Skeletal muscle tissue (tissue), 4 donors: Measurements from ENCODE around the gene LGALS9. TPM values are rescaled to one million over a fixed set of nuclear protein-coding genes. Genes with fewer than 3 reads are reported as not detected.
"Not testable (repeated sequence)": the region's sequence is repeated elsewhere in the genome, so short reads cannot be mapped to it uniquely, and the experiment has no call there.

Source experiments
- H3K27ac ChIP-seq: one replicate; pipeline ENCODE4 v1.7.0; 2013; ENCODE audit warnings: mild to moderate bottlenecking, low read depth, low read length, inconsistent platforms
- H3K27me3 ChIP-seq, 3 donors: one replicate each; pipeline ENCODE4 v1.7.0; 2013; ENCODE audit warnings: low read length in 3 of 3; ENCODE audit not compliant: control insufficient read depth in 3 of 3, insufficient read depth in 3 of 3
- H3K36me3 ChIP-seq, 3 donors: one replicate each; pipeline ENCODE4 v1.7.0; 2013; ENCODE audit warnings: low read length in 3 of 3; ENCODE audit not compliant: control insufficient read depth in 3 of 3, insufficient read depth in 3 of 3
- H3K4me1 ChIP-seq, 3 donors: one replicate each; pipeline ENCODE4 v1.7.0; 2013; ENCODE audit warnings: low read length in 3 of 3, mild to moderate bottlenecking in 3 of 3; ENCODE audit not compliant: control insufficient read depth in 3 of 3, insufficient read depth in 3 of 3
- H3K4me3 ChIP-seq, 3 donors: one replicate each; pipeline ENCODE4 v1.7.0; 2013; ENCODE audit warnings: low read length in 3 of 3
- H3K9ac ChIP-seq, 3 donors: one replicate each; pipeline ENCODE4 v1.7.0; 2013; ENCODE audit warnings: low read length in 3 of 3, mild to moderate bottlenecking in 3 of 3, moderate library complexity in 2 of 3, low read depth in 1 of 3
- H3K9me3 ChIP-seq, 3 donors: one replicate each; pipeline ENCODE4 v1.7.0; 2013; ENCODE audit warnings: low read length in 3 of 3; ENCODE audit not compliant: control insufficient read depth in 3 of 3
- total RNA-seq: library from RNA; depleted of rRNA; stranded (reverse); fragments of >200 nt; gene quantifications from one replicate; pipeline ENCODE4 v1.2.3, GENCODE V29; 2014
- donor health status: Osteomylitis.

Gene LGALS9
- total RNA-seq, 1 donor from 2014 or later = 3.1 TPM

DNA sequence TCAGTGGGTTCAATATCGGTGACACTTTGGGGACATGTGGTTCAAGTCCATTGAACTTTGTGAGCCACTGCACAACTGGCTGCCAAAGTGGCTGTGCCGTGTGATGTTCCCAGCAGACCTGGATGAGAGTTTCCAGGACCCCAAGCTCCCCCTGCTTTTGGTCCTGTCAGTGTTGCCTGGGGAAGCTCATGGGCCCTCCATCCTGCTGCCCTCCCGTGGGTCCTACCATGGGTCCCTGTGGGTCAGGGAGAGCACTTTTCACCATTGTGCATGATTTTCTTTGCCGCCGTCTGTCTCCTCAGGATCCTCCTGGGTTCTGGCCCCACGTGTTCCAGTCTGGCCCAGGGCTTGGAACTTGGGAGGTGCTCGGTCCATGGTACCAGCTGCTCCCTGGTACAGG, 38.1 kb downstream of the LGALS9 start:
- Histone ChIP-seq H3K27ac (no peak overlapping the region), H3K27me3 (no peaks in the 10 kb centered on the region), H3K4me1 (no peaks in the 10 kb centered on the region), H3K9ac (no peak overlapping the region), H3K9me3 (no peaks in the 10 kb centered on the region), H3K4me3 (no peak overlapping the region), H3K36me3 (no peaks in the 10 kb centered on the region)

DNA sequence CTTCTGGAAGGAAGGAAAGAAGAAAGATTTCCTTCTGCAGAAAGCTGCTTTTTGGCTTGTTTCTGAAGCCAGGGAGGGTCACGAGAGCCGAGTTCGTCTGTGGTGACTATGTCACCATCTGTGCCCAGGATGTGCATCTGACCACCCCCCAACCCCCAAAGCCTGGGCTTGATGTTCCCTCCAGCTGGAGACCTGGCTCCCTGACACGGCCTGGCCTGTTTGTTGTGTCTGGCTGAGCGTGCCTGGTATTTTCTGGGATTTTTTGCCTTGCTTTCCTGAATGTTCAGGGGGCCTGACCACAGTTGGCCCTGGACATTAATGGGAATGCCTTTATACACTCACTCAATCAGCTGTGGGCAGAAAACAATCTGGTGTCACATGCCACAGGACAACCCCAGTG, 38.9 kb downstream of the LGALS9 start:
- no peaks in the 10 kb centered on the region for H3K4me1 ChIP-seq
- H3K9me3 ChIP-seq = no peaks in the 10 kb centered on the region
- no peaks in the 10 kb centered on the region for H3K27me3 ChIP-seq
- no peak overlapping the region for H3K4me3 ChIP-seq
- no peak overlapping the region for H3K27ac ChIP-seq
- H3K9ac ChIP-seq = no peak overlapping the region
- H3K36me3 ChIP-seq = no peaks in the 10 kb centered on the region

DNA sequence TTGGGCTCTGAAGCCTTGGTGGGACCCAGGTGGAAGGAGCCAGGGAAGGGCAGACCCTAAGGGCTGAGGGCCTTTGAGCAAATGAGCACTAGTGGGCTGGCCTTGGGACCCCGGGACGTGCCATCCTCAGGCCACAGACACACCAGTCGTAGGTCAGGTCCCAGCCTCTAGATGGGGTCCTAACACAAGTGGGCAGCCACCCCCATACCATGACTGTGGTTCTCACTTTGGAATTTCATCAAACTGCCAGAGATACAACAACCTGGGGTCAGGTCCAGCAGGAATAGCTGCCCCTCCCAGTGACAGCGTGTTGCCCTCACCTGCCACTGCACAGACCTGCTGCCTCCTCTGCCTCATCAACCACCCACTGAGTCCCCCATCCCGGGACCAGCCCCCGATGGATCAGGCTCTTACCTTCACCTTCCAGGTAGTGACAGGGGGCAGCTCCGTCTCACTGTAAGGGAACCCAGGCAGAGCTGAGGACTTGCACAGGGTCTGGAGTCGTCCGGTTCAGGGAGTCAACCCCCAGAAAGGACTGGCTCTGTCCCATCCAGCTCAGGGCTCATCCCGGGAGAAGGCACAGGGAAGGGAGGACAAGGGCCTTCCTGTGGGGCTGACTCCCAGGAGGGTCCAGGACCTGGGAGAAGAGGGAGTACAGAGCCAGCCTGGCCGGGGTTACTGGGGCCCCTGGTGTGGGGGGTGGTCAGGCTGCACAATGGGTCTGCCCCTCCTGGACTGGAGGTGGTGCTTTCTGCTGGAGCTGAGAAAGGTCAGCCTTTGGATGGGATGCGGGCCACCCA, 40.0 kb downstream of the LGALS9 start:
- Histone ChIP-seq H3K27me3 (no peaks in the 10 kb centered on the region), H3K4me3 (no peak overlapping the region), H3K36me3 (no peaks in the 10 kb centered on the region), H3K4me1 (no peaks in the 10 kb centered on the region), H3K9ac (no peak overlapping the region), H3K9me3 (no peaks in the 10 kb centered on the region), H3K27ac (no peak overlapping the region)

DNA sequence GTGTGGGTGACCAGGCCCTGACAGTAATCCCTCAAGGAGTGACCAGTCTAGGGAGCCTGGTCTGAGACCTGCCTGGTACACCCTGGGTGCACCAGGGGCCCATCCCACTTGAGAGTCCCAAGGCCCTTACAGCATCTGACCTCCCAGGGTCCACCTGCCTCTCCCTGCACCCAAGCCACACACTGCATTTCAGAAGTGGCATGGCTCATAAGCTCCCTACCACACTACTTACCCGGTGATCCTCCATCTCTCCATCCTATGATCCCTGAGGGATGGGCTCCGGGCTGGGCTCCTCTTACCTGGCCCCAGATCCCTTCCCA, 40.6 kb downstream of the LGALS9 start:
- Histone ChIP-seq H3K9ac (no peak overlapping the region), H3K36me3 (no peaks in the 10 kb centered on the region), H3K27me3 (no peaks in the 10 kb centered on the region), H3K4me3 (no peak overlapping the region), H3K4me1 (no peaks in the 10 kb centered on the region), H3K27ac (no peak overlapping the region), H3K9me3 (no peaks in the 10 kb centered on the region)

DNA sequence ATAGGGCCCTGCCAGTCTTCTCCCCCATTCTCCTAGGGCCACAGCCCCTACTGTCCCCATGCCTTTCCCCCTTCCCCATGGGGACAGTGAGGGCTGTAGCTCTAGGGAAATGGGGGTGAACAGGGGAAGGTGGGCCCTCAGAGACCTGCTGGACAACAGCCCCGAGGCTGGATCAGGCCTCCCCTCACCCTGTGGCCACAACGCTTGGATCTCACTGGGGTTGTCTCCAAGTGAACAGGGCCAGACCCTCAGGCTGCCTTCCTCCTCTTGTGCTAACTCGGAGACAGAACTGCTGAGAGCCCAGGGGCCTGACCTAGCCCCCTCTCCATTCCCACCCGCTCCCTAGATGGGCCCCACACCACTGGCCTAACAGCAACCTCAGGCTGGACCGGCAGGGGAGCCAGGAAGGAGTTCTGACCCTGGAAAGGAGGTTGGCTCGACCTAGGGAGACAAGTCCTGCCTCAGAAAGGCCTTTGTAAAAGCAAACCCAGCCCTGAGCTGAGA, 41.0 kb downstream of the LGALS9 start:
- H3K27me3 ChIP-seq, H3K9ac ChIP-seq, H3K9me3 ChIP-seq, H3K4me3 ChIP-seq, H3K36me3 ChIP-seq, H3K4me1 ChIP-seq, H3K27ac ChIP-seq: not testable (repeated sequence)

DNA sequence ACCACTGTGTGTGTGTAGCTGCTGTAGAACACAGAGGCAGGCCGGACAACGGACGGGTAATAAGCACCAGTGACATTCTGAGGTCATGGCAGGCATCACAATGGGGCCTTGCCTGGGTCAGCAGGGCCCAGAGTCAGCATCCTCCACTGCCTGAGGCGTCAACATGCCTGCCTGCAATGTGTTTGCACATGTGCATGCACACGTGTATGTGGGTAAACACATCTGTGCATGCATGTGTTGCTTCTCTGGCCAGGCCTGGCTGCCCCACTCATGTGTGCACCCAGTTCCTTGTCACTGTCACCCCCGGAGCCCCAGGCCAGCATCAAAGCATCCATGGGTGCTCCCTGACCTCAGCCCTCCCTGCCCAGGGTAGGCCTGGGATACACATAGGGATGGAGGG, 43.3 kb downstream of the LGALS9 start:
- Histone ChIP-seq H3K9ac (no peak overlapping the region), H3K27me3 (no peaks in the 10 kb centered on the region), H3K9me3 (no peaks in the 10 kb centered on the region)

DNA sequence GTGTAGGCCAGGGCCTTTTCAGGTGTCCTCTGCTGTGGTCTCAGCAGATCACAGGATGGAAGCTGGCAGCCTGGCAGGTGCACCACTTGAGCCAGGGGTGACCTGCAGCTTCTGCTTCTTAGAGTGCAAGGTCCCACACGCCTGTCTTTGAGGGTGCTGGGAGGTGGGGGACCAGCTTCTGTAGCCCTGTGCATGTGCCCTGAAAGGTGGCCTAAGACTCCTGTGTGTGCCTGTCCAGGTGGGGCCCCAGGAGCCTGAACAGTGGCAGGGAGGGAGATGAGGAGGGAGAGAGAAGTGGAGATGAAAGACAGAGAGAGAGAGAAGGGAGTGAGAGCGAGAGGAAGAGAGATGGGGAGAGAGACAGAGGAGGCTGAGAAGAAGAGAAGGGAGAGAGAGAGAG, 46.2 kb downstream of the LGALS9 start:
- no peaks in the 10 kb centered on the region for H3K27me3 ChIP-seq
- H3K4me3 ChIP-seq = no peak overlapping the region
- no peaks in the 10 kb centered on the region for H3K4me1 ChIP-seq
- no peaks in the 10 kb centered on the region for H3K36me3 ChIP-seq
- no peaks in the 10 kb centered on the region for H3K9me3 ChIP-seq
- H3K27ac ChIP-seq = no peak overlapping the region
- H3K9ac ChIP-seq = no peak overlapping the region

More for the DNA sequence above, 43.3 kb downstream of the LGALS9 start:
- no peak overlapping the region for H3K4me3 ChIP-seq
- no peak overlapping the region for H3K27ac ChIP-seq
- no peaks in the 10 kb centered on the region for H3K36me3 ChIP-seq
- H3K4me1 ChIP-seq = no peaks in the 10 kb centered on the region

DNA sequence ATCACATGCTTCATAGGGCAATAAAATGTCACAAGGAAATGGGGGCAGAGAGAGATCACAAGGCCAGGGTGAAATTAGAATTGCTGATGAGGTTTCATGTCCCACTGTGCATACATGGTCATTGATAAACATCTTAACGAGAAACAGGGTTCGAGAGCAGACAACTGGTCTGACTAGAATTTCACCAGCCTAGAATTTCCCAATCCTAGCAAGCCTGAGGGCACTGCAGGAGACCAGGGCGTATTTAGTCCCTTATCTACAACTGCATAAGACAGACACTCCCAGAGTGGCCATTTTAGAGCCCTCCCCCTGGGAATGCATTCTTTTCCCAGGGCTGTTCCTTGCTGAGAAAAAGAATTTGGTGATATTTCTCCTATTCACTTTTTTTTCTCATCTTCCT, 55.3 kb downstream of the LGALS9 start:
- not testable (repeated sequence) for H3K9me3 ChIP-seq

DNA sequence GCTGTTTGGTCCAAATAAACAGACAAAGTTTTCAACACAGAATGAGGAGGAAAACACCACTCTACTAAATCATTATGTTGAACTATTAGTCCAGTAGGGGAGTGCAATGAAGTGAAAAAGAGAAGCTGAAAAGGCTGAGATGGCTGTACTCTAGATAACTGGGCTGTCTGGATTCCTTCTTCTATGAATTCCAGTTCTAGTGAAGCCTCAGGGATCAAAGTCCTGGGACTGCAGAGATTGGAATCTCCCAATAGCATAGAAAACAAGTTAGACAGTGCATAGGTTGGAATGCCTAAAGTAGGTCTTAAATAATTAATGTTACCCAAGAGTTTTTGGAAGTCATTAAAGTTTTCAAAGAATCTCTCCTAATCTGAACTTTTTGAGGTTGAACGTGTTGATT, 59.9 kb downstream of the LGALS9 start:
- Histone ChIP-seq H3K4me1 (no peaks in the 10 kb centered on the region), H3K27me3 (no peaks in the 10 kb centered on the region), H3K27ac (no peak overlapping the region), H3K9ac (no peak overlapping the region), H3K36me3 (no peaks in the 10 kb centered on the region), H3K9me3 (peaks cover 0 to 8% (median 0%) of the 10 kb centered on the region in 3 donors), H3K4me3 (no peak overlapping the region)

More for the DNA sequence above, 55.3 kb downstream of the LGALS9 start:
- H3K4me1 ChIP-seq, H3K4me3 ChIP-seq, H3K36me3 ChIP-seq, H3K27ac ChIP-seq, H3K27me3 ChIP-seq, H3K9ac ChIP-seq: not testable (repeated sequence)

DNA sequence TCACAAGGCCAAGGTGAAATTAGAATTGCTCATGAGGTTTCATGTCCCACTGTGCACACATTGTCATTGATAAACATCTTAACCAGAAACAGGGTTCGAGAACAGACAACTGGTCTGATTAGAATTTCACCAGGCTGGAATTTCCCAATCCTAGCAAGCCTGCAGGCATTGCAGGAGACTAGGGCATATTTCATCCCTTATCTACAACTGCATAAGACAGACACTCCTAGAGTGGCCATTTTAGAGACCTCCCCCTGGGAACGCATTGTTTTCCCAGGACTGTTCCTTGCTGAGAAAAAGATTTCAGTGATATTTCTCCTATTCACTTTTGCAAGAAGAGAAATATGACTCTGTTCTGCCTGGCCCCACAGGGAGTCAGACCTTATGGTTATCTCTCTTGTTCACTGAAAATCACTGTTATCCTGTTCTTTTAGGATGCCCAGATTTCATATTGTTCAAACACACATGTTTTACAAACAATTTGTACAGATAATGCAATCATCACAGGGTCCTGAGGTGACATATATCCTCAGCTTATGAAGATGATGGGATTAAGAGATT, 64.3 kb downstream of the LGALS9 start:
- H3K9ac ChIP-seq, H3K9me3 ChIP-seq, H3K4me1 ChIP-seq, H3K36me3 ChIP-seq, H3K27me3 ChIP-seq, H3K4me3 ChIP-seq, H3K27ac ChIP-seq: not testable (repeated sequence)
